Endothelial cell of umbilical vein (primary cell): ENCODE data around the gene KCNMB4. TPM values are rescaled to one million over a fixed set of nuclear protein-coding genes. Genes with fewer than 3 reads are reported as not detected.

Source experiments
- BruUV-seq: library from RNA; stranded (reverse); fragments of 400-500 nt; replicated peaks from 2 replicates; lab custom pipeline; 2021; lab: Mats Ljungman, UMichigan
- CTCF ChIA-PET: fragments of 300-600, 350-600 bp; sonication (Branson Sonifier 250); formaldehyde crosslinking; loops from one replicate; lab custom pipeline; 2021; ENCODE audit warnings: antibody characterized with exemption, inconsistent platforms; lab: Charles Lee
- POLR2A ChIA-PET: fragments of 300-600, 350-600 bp; sonication (Branson Sonifier 250); formaldehyde crosslinking; loops from one replicate; lab custom pipeline; 2021; ENCODE audit warnings: antibody characterized with exemption, inconsistent platforms; lab: Charles Lee
- DNase-seq: peaks from one replicate; pipeline ENCODE4 v3.0.0-alpha.2; 2011; ENCODE audit warnings: low read depth, low spot score
- FAIRE-seq: peaks from 2 replicates; lab custom pipeline; 2011; peaks lifted over from hg19 to GRCh38; lab: Jason Lieb, UNC
- H2AFZ ChIP-seq: 2 replicates; pipeline ENCODE4 v1.6.0; 2012; ENCODE audit warnings: low read depth, low read length, control low read depth, inconsistent platforms
- H3K27ac ChIP-seq: 2 replicates; pipeline ENCODE4 v1.5.1; 2011; ENCODE audit warnings: low read depth, mild to moderate bottlenecking, control low read depth, low read length, moderate library complexity; ENCODE audit not compliant: insufficient read depth
- H3K27me3 ChIP-seq, 2 experiments: 2 replicates each; pipeline versions ENCODE4 v1.6.0 to v1.6.1; 2011; ENCODE audit warnings: low read length in 2 of 2, mixed read lengths in 1 of 2; ENCODE audit not compliant: control insufficient read depth in 2 of 2, insufficient read depth in 2 of 2
- H3K36me3 ChIP-seq, 2 experiments: 2 replicates in 1 of 2; 3 replicates in 1 of 2; pipeline ENCODE4 v1.5.1; 2011; ENCODE audit warnings: low read length in 2 of 2, mild to moderate bottlenecking in 1 of 2, moderate library complexity in 1 of 2; ENCODE audit not compliant: control insufficient read depth in 2 of 2, insufficient read depth in 2 of 2; ENCODE audit errors: extremely low read depth in 1 of 2
- H3K4me1 ChIP-seq: 3 replicates; pipeline ENCODE4 v1.5.1; 2011; ENCODE audit warnings: mild to moderate bottlenecking, low read length; ENCODE audit not compliant: control insufficient read depth, insufficient read depth; ENCODE audit errors: extremely low read depth
- H3K4me2 ChIP-seq: 2 replicates; pipeline ENCODE4 v1.6.1; 2011; ENCODE audit warnings: low read length, control low read depth, mixed read lengths; ENCODE audit not compliant: insufficient read depth
- H3K4me3 ChIP-seq, 3 experiments: fragments of 200-600 bp in 1 of 3; sonication (generic), shearing (Covaris generic) in 1 of 3; replicated peaks in 1 of 3; 2 replicates each; pipeline ENCODE4 v1.5.1; 2011 to 2016; ENCODE audit warnings: control low read depth in 3 of 3, low read length in 3 of 3, mild to moderate bottlenecking in 2 of 3, inconsistent platforms in 1 of 3, low read depth in 1 of 3, moderate library complexity in 1 of 3; ENCODE audit not compliant: insufficient read depth in 1 of 3
- H3K79me2 ChIP-seq: 2 replicates; pipeline ENCODE4 v1.6.0; 2012; ENCODE audit warnings: low read length, inconsistent platforms; ENCODE audit not compliant: control insufficient read depth, insufficient read depth
- H3K9ac ChIP-seq: replicated peaks from 2 replicates; pipeline ENCODE3; 2011; ENCODE audit warnings: low read length, control low read depth; ENCODE audit not compliant: insufficient read depth; ENCODE audit errors: extremely low read depth
- H3K9me1 ChIP-seq: replicated peaks from 3 replicates; pipeline ENCODE4 v1.6.0; 2011; ENCODE audit warnings: mild to moderate bottlenecking, low read length; ENCODE audit not compliant: control insufficient read depth, insufficient read depth; ENCODE audit errors: extremely low read depth
- H3K9me3 ChIP-seq: replicated peaks from 2 replicates; pipeline ENCODE4 v1.5.1; 2012; ENCODE audit warnings: low read length, inconsistent platforms; ENCODE audit not compliant: control insufficient read depth, insufficient read depth
- H4K20me1 ChIP-seq: replicated peaks from 2 replicates; pipeline ENCODE3; 2011; ENCODE audit warnings: mild to moderate bottlenecking, low read length; ENCODE audit not compliant: control insufficient read depth, insufficient read depth; ENCODE audit errors: extremely low read depth
- CTCF ChIP-seq, 2 donors: IDR thresholded peaks; 1 replicate in 1 of 2; 2 replicates in 1 of 2; pipeline ENCODE4 v1.5.1; 2011; ENCODE audit warnings: low read length in 2 of 2, mild to moderate bottlenecking in 2 of 2, moderate library complexity in 2 of 2, control low read depth in 1 of 2, inconsistent platforms in 1 of 2, low read depth in 1 of 2; ENCODE audit not compliant: insufficient read depth in 1 of 2; ENCODE audit errors: extremely low read depth in 1 of 2
- EZH2 ChIP-seq: IDR thresholded peaks from 2 replicates; pipeline ENCODE4 v1.6.1; 2012; ENCODE audit warnings: borderline replicate concordance, low read depth, mild to moderate bottlenecking, moderate library complexity, low read length, inconsistent platforms; ENCODE audit not compliant: severe bottlenecking
- FOS ChIP-seq: IDR thresholded peaks from 2 replicates; pipeline ENCODE4 v1.6.1; 2011; ENCODE audit warnings: mild to moderate bottlenecking, low read length, moderate library complexity, borderline replicate concordance; ENCODE audit not compliant: insufficient read depth
- MAX ChIP-seq: IDR thresholded peaks from 2 replicates; pipeline ENCODE4 v1.6.1; 2011; ENCODE audit not compliant: insufficient read depth, insufficient read length
- MYC ChIP-seq: IDR thresholded peaks from one replicate; pipeline ENCODE4 v1.6.1; 2011; ENCODE audit warnings: mild to moderate bottlenecking, low read depth, low read length
- POLR2AphosphoS5 ChIP-seq: IDR thresholded peaks from 2 replicates; pipeline ENCODE4 v1.6.1; 2012; ENCODE audit warnings: low read depth, mild to moderate bottlenecking, control low read depth, low read length, moderate library complexity; ENCODE audit not compliant: insufficient read depth
- dilution Hi-C: fragments of 300-500 bp; cut with MboI; formaldehyde crosslinking; loops from one replicate; pipeline ENCODE4 v1.15.0; 2019; ENCODE audit warnings: low sequenced_read_pairs; ENCODE audit not compliant: extremely low pct_ligation_motif_present
- intact Hi-C: fragments of 100-400 bp; cut with micrococcal nuclease; formaldehyde crosslinking; loops from one replicate; pipeline ENCODE4 v1.10.0; 2022
- polyA plus RNA-seq, 4 experiments: library from polyadenylated mRNA; depleted of rRNA in 3 of 4; stranded (reverse) in 3 of 4; unstranded in 1 of 4; fragments of >200 nt; gene quantifications; 2 replicates each; pipeline versions ENCODE4 v1.2.1 to v1.2.3, GENCODE V29; 2011 to 2012; ENCODE audit warnings: missing spikeins in 1 of 4
- total RNA-seq: library from RNA; stranded (reverse); gene quantifications from 2 replicates; pipeline ENCODE4 v1.2.3, GENCODE V29; 2021

Gene KCNMB4
- total and polyA plus RNA-seq, 2 donors (not counting 3 experiments of a cell fraction or from before 2014, with no cell fraction given), result 0.97 to 2.0 TPM

DNA sequence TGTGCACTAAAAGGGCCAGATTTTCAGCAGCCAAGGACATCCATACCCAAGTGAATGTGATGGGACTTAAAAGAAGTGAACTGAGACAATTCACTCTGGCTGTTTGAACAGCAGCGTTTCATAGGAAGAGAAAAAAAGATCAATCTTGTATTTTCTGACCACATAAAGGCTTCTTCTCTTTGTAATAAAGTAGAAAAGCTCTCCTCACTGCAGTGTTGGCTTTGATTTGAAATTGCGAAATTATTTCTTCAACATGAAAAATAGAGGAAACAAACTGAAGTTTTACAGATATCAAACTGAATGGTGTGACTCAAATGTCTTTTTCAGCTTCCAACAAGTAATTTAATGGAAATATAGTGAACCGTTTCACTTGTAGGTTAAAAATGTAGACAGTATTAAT lies 11.3 kb upstream of the KCNMB4 start:
- Histone ChIP-seq H3K4me3 (no peak overlapping the region), H3K9ac (no peak overlapping the region), H4K20me1 (no peaks in the 10 kb centered on the region), H3K9me1 (peaks cover 3% of the 10 kb centered on the region), H3K27ac (no peak overlapping the region), H3K4me2 (no peak overlapping the region), H3K9me3 (no peaks in the 10 kb centered on the region), H3K79me2 (no peaks in the 10 kb centered on the region), H3K27me3 (no peaks in the 10 kb centered on the region), H3K36me3 (no peaks in the 10 kb centered on the region), H2AFZ (no peak overlapping the region), H3K4me1 (no peaks in the 10 kb centered on the region)
- intact Hi-C loops, result no loop called here
- ChIA-PET POLR2A (no interaction called here), CTCF (no interaction called here)
- dilution Hi-C loops, result no loop called here
- DNase-seq, result no peak
- FAIRE-seq, result no peak
- TF ChIP-seq MAX, result no peak
- no peak for TF ChIP-seq MYC
- BruUV-seq, result no TSS peak

DNA sequence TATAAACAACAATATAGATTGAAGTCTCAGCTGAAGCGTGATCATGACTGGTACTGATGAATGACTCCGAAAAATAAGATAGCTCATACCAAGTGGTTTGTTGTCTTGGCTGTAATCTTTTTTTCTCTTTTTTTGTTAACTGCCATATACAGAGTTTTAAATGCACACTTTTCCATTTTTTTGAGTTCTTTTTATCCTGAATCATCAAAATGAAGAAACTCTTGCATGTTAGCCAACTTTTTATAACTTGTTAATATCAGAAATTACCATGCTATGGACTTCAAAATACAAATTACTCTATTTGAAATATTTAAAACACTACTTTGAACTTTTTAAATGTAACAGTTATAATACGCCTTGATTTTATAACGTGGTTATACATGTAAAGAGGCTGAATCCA lies 10.1 kb upstream of the KCNMB4 start:
- BruUV-seq, result no TSS peak
- FAIRE-seq (no peak), DNase-seq (no peak)
- Histone ChIP-seq H3K36me3 (no peaks in the 10 kb centered on the region), H3K9me3 (no peaks in the 10 kb centered on the region), H3K27ac (no peak overlapping the region), H3K4me1 (no peaks in the 10 kb centered on the region), H3K79me2 (no peaks in the 10 kb centered on the region), H3K9ac (no peak overlapping the region), H4K20me1 (no peaks in the 10 kb centered on the region), H2AFZ (no peak overlapping the region), H3K27me3 (no peaks in the 10 kb centered on the region), H3K9me1 (peaks cover 3% of the 10 kb centered on the region), H3K4me3 (no peak overlapping the region), H3K4me2 (no peak overlapping the region)
- TF ChIP-seq FOS, result no peak
- no peak for TF ChIP-seq POLR2AphosphoS5
- TF ChIP-seq CTCF (IDR thresholded peaks at IDR 0.05; ENCODE audit: extremely low read depth in 1 of 2, insufficient read depth in 1 of 2, low read depth in 1 of 2, low read length in 2 of 2), result no peak
- no peak for TF ChIP-seq EZH2
- ChIA-PET CTCF (interaction anchor here (1.0 to 1.5 kb wide), 3 partner anchors 11 to 455 kb away, joined by 4 to 8 read pairs (median 6); partner anchors contain the start of gene KCNMB4), POLR2A (no interaction called here)
- dilution Hi-C loops (no loop called here), intact Hi-C loops (no loop called here)
